Panc1 (cell line): ENCODE results near the gene POU4F3. TPM values are rescaled to one million over a fixed set of nuclear protein-coding genes. Genes with fewer than 3 reads are reported as not detected.

Source experiments
- ATAC-seq: fragments of 200-7000 bp; cut with Tn5 transposase; 2 replicates; pipeline ENCODE4 v1.9.1; 2020; ENCODE audit warnings: mild to moderate bottlenecking, moderate library complexity
- BruUV-seq: library from RNA; stranded (reverse); fragments of 400-500 nt; replicated peaks from 2 replicates; lab custom pipeline; 2021; lab: Mats Ljungman, UMichigan
- CTCF ChIA-PET: fragments of 300-600 bp; sonication (Branson Sonifier 250); formaldehyde crosslinking; loops from one replicate; lab custom pipeline; 2022; ENCODE audit warnings: antibody characterized with exemption; lab: Charles Lee
- POLR2A ChIA-PET: fragments of 300-600 bp; sonication (Branson Sonifier 250); formaldehyde crosslinking; loops from one replicate; lab custom pipeline; 2022; ENCODE audit warnings: antibody characterized with exemption; lab: Charles Lee
- DNase-seq: peaks from one replicate; pipeline ENCODE4 v3.0.0-alpha.2; 2010; ENCODE audit warnings: low read depth, low spot score
- H3K27ac ChIP-seq: 2 replicates; pipeline ENCODE4 v1.5.1; 2011; ENCODE audit warnings: mild to moderate bottlenecking, low read length, inconsistent platforms
- H3K27me3 ChIP-seq: fragments of 200-500 bp; sonication (Bioruptor generic); 2 replicates; pipeline ENCODE4 v1.6.0; 2014; ENCODE audit warnings: low read length, inconsistent platforms; ENCODE audit not compliant: control insufficient read depth, insufficient read depth
- H3K36me3 ChIP-seq: fragments of 200-500 bp; sonication (Bioruptor generic); 2 replicates; pipeline ENCODE4 v1.5.1; 2014; ENCODE audit warnings: inconsistent platforms, mild to moderate bottlenecking, low read length, moderate library complexity; ENCODE audit not compliant: control insufficient read depth, insufficient read depth
- H3K4me1 ChIP-seq: 2 replicates; pipeline ENCODE4 v1.5.1; 2011; ENCODE audit warnings: inconsistent platforms, mild to moderate bottlenecking, low read length, moderate library complexity; ENCODE audit not compliant: control insufficient read depth, insufficient read depth
- H3K4me3 ChIP-seq, 2 experiments: 2 replicates each; pipeline ENCODE4 v1.5.1; 2011 to 2012; ENCODE audit warnings: low read depth in 2 of 2, low read length in 2 of 2, mild to moderate bottlenecking in 2 of 2, inconsistent platforms in 1 of 2, moderate library complexity in 1 of 2
- H3K9me3 ChIP-seq: fragments of 200-500 bp; sonication (Bioruptor generic); 2 replicates; pipeline ENCODE4 v1.5.1; 2014; ENCODE audit warnings: low read depth, mild to moderate bottlenecking, inconsistent platforms, low read length, moderate library complexity; ENCODE audit not compliant: control insufficient read depth, insufficient read depth
- CTCF ChIP-seq: fragments of 450-650 bp; IDR thresholded peaks from 2 replicates; pipeline ENCODE4 v1.5.1; 2017; ENCODE audit warnings: mild to moderate bottlenecking
- POLR2AphosphoS5 ChIP-seq: IDR thresholded peaks from 2 replicates; pipeline ENCODE4 v1.6.1; 2012; ENCODE audit warnings: mild to moderate bottlenecking, low read depth, low read length, moderate library complexity
- REST ChIP-seq, 2 experiments: IDR thresholded peaks; 2 replicates each; pipeline ENCODE4 v1.6.1; 2011 to 2012; ENCODE audit warnings: low read depth in 2 of 2, control low read depth in 1 of 2, low read length in 1 of 2, mild to moderate bottlenecking in 1 of 2, moderate library complexity in 1 of 2; ENCODE audit not compliant: insufficient read depth in 1 of 2
- SIN3A ChIP-seq: IDR thresholded peaks from 2 replicates; pipeline ENCODE4 v1.6.1; 2012; ENCODE audit warnings: low read depth, mild to moderate bottlenecking, low read length, moderate library complexity, borderline replicate concordance; ENCODE audit not compliant: insufficient read depth
- TCF7L2 ChIP-seq: IDR thresholded peaks from 2 replicates; pipeline ENCODE4 v1.6.1; 2011; ENCODE audit warnings: mild to moderate bottlenecking, low read depth, low read length, inconsistent platforms
- in situ Hi-C: cut with HindIII; loops from 2 replicates; pipeline ENCODE4 v1.10.0; 2016; ENCODE audit warnings: low sequenced_read_pairs, low pct_unique_long_range_greater_than_20kb
- intact Hi-C: fragments of 100-400 bp; cut with micrococcal nuclease; formaldehyde crosslinking; loops from one replicate; pipeline ENCODE4 v1.10.0; 2022; ENCODE audit not compliant: unreplicated experiment
- total RNA-seq: library from RNA; stranded (reverse); gene quantifications from one replicate; pipeline ENCODE4 v1.2.1, GENCODE V29; 2021; ENCODE audit not compliant: unreplicated experiment

POU4F3 gene
- total RNA-seq, 1 experiment from 2014 or later = 0.15 TPM

- no peak for TF ChIP-seq SIN3A
- no peak for TF ChIP-seq TCF7L2
- no peak for TF ChIP-seq REST (IDR thresholded peaks at IDR 0.05; ENCODE audit: insufficient read depth in 1 of 2, low read depth in 2 of 2, low read length in 1 of 2)
- no peak for TF ChIP-seq CTCF
- TF ChIP-seq POLR2AphosphoS5 = no peak
- ChIA-PET CTCF (no interaction called here), POLR2A (no interaction called here)
- H3K36me3 ChIP-seq = no peaks in the 10 kb centered on the region
- intact Hi-C loops (no loop called here), in situ Hi-C loops (no loop called here)
- ATAC-seq (no peak), DNase-seq (no peak)
- no TSS peak for BruUV-seq
- no peak overlapping the region for H3K4me3 ChIP-seq
- no peak overlapping the region for H3K27ac ChIP-seq
- no peaks in the 10 kb centered on the region for H3K27me3 ChIP-seq
- H3K4me1 ChIP-seq = no peaks in the 10 kb centered on the region
- H3K9me3 ChIP-seq = no peaks in the 10 kb centered on the region
Measured at GRCh38 chr5:146357126-146357525, 18.5 kb downstream of the POU4F3 start.

- no peaks in the 10 kb centered on the region for H3K9me3 ChIP-seq
- no peaks in the 10 kb centered on the region for H3K4me1 ChIP-seq
- TF ChIP-seq CTCF (no peak), TCF7L2 (no peak), POLR2AphosphoS5 (no peak), REST (IDR thresholded peaks at IDR 0.05; ENCODE audit: insufficient read depth in 1 of 2, low read depth in 2 of 2, low read length in 1 of 2) (no peak), SIN3A (no peak)
- DNase-seq (no peak), ATAC-seq (no peak)
- POLR2A ChIA-PET = no interaction called here
- no peak overlapping the region for H3K4me3 ChIP-seq
- no TSS peak for BruUV-seq
- in situ Hi-C loops = no loop called here
- no peak overlapping the region for H3K27ac ChIP-seq
- no peaks in the 10 kb centered on the region for H3K36me3 ChIP-seq
- H3K27me3 ChIP-seq = no peaks in the 10 kb centered on the region
- intact Hi-C loops = no loop called here
- CTCF ChIA-PET = no interaction called here
Measured at GRCh38 chr5:146359836-146360235, 21.2 kb downstream of the POU4F3 start.
